B cell (primary cell): ENCODE measurements around the gene SCOC. TPM values are rescaled to one million over a fixed set of nuclear protein-coding genes. Genes with fewer than 3 reads are reported as not detected.
A peak's percentile ranks its signal among the peaks of the same experiment; 100 is the strongest.

Experiments
- ATAC-seq: fragments of 200-7000 bp; cut with Tn5 transposase; one replicate; pipeline ENCODE4 v1.10.0; 2021; ENCODE audit warnings: low read depth, mild to moderate bottlenecking, moderate number of reproducible peaks, moderate library complexity
- CTCF ChIA-PET: fragments of 350-600 bp; sonication (Branson Sonifier 250); formaldehyde crosslinking; loops from one replicate; lab custom pipeline; 2021; ENCODE audit warnings: antibody characterized with exemption, inconsistent platforms; lab: Charles Lee
- POLR2A ChIA-PET: fragments of 350-600 bp; sonication (Branson Sonifier 250); formaldehyde crosslinking; loops from one replicate; lab custom pipeline; 2021; ENCODE audit warnings: antibody characterized with exemption; lab: Charles Lee
- DNase-seq: peaks from one replicate; pipeline ENCODE4 v3.0.0; 2013
- H2AFZ ChIP-seq: 2 replicates; pipeline ENCODE4 v1.6.1; 2012; ENCODE audit warnings: mild to moderate bottlenecking, low read depth, low read length; ENCODE audit not compliant: insufficient read depth, poor library complexity, severe bottlenecking
- H3K27ac ChIP-seq, 2 donors: 1 replicate in 1 of 2; 2 replicates in 1 of 2; pipeline ENCODE4 v1.5.1; 2012 to 2013; ENCODE audit warnings: low read length in 2 of 2, mild to moderate bottlenecking in 2 of 2, moderate library complexity in 1 of 2
- H3K27me3 ChIP-seq, 4 experiments: fragments of 200-600 bp in 1 of 4; sonication (generic) in 1 of 4; replicated peaks in 1 of 4; 1 replicate in 2 of 4; 2 replicates in 2 of 4; pipeline versions ENCODE4 v1.6.1 to v1.7.0; 2013 to 2016; ENCODE audit warnings: low read length in 3 of 4, mild to moderate bottlenecking in 2 of 4, mixed read lengths in 1 of 4, moderate library complexity in 1 of 4; ENCODE audit not compliant: insufficient read depth in 4 of 4, control insufficient read depth in 3 of 4; ENCODE audit errors: control extremely low read depth in 1 of 4
- H3K36me3 ChIP-seq, 2 experiments: replicated peaks in 1 of 2; 1 replicate in 1 of 2; 2 replicates in 1 of 2; pipeline versions ENCODE4 v1.6.1 to v1.7.1; 2013; ENCODE audit warnings: low read length in 1 of 2; ENCODE audit not compliant: insufficient read depth in 2 of 2, control insufficient read depth in 1 of 2; ENCODE audit errors: control extremely low read depth in 1 of 2, extremely low read depth in 1 of 2
- H3K4me1 ChIP-seq, 2 donors: fragments of 200-600 bp in 1 of 2; sonication (generic) in 1 of 2; 1 replicate in 1 of 2; 2 replicates in 1 of 2; pipeline versions ENCODE4 v1.5.1 to v1.6.1; 2013 to 2017; ENCODE audit warnings: low read length in 2 of 2; ENCODE audit not compliant: control insufficient read depth in 2 of 2, insufficient read depth in 2 of 2
- H3K4me2 ChIP-seq: replicated peaks from 2 replicates; pipeline ENCODE3; 2012; ENCODE audit warnings: mild to moderate bottlenecking, low read depth, low read length; ENCODE audit not compliant: poor library complexity, severe bottlenecking
- H3K4me3 ChIP-seq, 5 experiments: fragments of 200-600 bp in 1 of 5; sonication (generic) in 1 of 5; 1 replicate in 3 of 5; 2 replicates in 2 of 5; pipeline versions ENCODE4 v1.5.1 to v1.7.0; 2011 to 2016; ENCODE audit warnings: low read length in 4 of 5, mild to moderate bottlenecking in 4 of 5, low read depth in 2 of 5, control low read depth in 1 of 5, moderate library complexity in 1 of 5; ENCODE audit not compliant: insufficient read depth in 1 of 5; ENCODE audit errors: control extremely low read depth in 1 of 5, extremely low read depth in 1 of 5
- H3K79me2 ChIP-seq: fragments of 200-600 bp; sonication (generic); one replicate; pipeline ENCODE4 v1.6.0; 2016; ENCODE audit warnings: low read length; ENCODE audit not compliant: control insufficient read depth, insufficient read depth
- H3K9ac ChIP-seq: fragments of 200-600 bp; sonication (generic); 2 replicates; pipeline ENCODE4 v1.6.1; 2017; ENCODE audit warnings: mild to moderate bottlenecking, low read length, moderate library complexity
- H3K9me3 ChIP-seq, 3 donors: one replicate each; pipeline versions ENCODE4 v1.6.1 to v1.7.1; 2013; ENCODE audit warnings: low read length in 2 of 3; ENCODE audit not compliant: control insufficient read depth in 2 of 3, insufficient read depth in 1 of 3; ENCODE audit errors: control extremely low read depth in 1 of 3
- H4K20me1 ChIP-seq: 2 replicates; pipeline ENCODE4 v1.6.0; 2012; ENCODE audit warnings: mild to moderate bottlenecking, low read length; ENCODE audit not compliant: insufficient read depth, control insufficient read depth, poor library complexity, severe bottlenecking
- H3K27ac Mint-ChIP-seq: one replicate; pipeline ENCODE4 v1.8.0; 2021; ENCODE audit warnings: mixed read lengths
- H3K27me3 Mint-ChIP-seq: one replicate; pipeline ENCODE4 v1.8.0; 2021; ENCODE audit warnings: mixed read lengths
- H3K4me1 Mint-ChIP-seq: one replicate; pipeline ENCODE4 v1.8.0; 2021; ENCODE audit warnings: mixed read lengths
- H3K4me3 Mint-ChIP-seq: one replicate; pipeline ENCODE4 v1.8.0; 2021; ENCODE audit warnings: mixed read lengths
- H3K9me3 Mint-ChIP-seq: one replicate; pipeline ENCODE4 v1.8.0; 2022; ENCODE audit warnings: mixed read lengths; ENCODE audit not compliant: insufficient read depth
- CTCF ChIP-seq: fragments of 200-600 bp; IDR thresholded peaks from one replicate; pipeline ENCODE4 v1.8.0; 2022; ENCODE audit warnings: antibody characterized with exemption, mild to moderate bottlenecking
- EZH2 ChIP-seq: IDR thresholded peaks from 2 replicates; pipeline ENCODE4 v1.6.1; 2012; ENCODE audit warnings: borderline replicate concordance, low read depth, mild to moderate bottlenecking, moderate library complexity, low read length; ENCODE audit not compliant: insufficient read depth, poor library complexity, severe bottlenecking
- WGBS: methylation state at CpG from one replicate; pipeline ENCODE4 v1.1.5; 2013; ENCODE audit warnings: missing lambda C conversion rate; ENCODE audit not compliant: insufficient coverage; 5-methylcytosine and 5-hydroxymethylcytosine counted together
- intact Hi-C: fragments of 100-400 bp; cut with micrococcal nuclease; formaldehyde crosslinking; loops from one replicate; pipeline ENCODE4 v1.10.0; 2022
- polyA plus RNA-seq: library from polyadenylated mRNA; depleted of rRNA; stranded (reverse); fragments of >200 nt; gene quantifications from 2 replicates; pipeline ENCODE4 v1.2.3, GENCODE V29; 2012
- total RNA-seq, 2 donors: library from RNA; stranded (reverse); fragments of 120-200 nt in 1 of 2; gene quantifications; 1 replicate in 1 of 2; 2 replicates in 1 of 2; pipeline versions ENCODE4 v1.2.3 to v1.2.4, GENCODE V29; 2013 to 2022

SCOC gene
- total and polyA plus RNA-seq, 2 donors (not counting 1 experiment from before 2014, with no cell fraction given), result 4.6 to 18.4 TPM

DNA sequence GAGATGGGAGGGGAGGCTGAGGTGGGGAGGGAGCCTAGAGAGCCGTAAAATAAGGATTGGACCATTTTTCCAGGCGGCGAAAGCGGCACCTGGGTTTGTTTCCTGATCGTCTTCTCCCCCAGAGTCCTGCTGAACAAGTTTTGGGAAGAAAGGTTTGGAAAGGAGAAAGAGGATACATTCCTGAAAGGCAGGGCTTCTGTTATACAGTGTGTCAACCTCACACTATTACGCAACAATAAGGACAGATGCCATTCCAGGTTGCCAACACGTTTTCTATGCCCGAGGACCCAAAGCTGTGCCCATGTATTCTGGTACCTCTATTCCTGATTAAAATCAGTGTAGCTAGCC, 658 bp downstream of the SCOC start:
- whole genome bisulfite sequencing, result 23% methylated on average over 8 of the region's 8 CpGs
- Histone ChIP-seq H3K4me2 (peak overlapping the region; percentile 95), H3K9ac (peak overlapping the region; percentile 74), H3K36me3 (no peaks in the 10 kb centered on the region), H3K27me3 (no peaks in the 10 kb centered on the region), H3K4me1 (peaks cover 14 to 16% of the 10 kb centered on the region in 2 donors), H3K27ac (peak overlapping the region; percentile 74 to 86), H3K79me2 (peaks cover 44% of the 10 kb centered on the region), H3K9me3 (no peaks in the 10 kb centered on the region), H4K20me1 (peaks cover 14% of the 10 kb centered on the region), H3K4me3 (peak overlapping the region; percentile 54 to 98 (median 78)), H2AFZ (peak overlapping the region; percentile 82)
- peak overlapping the region; percentile 86 for H3K4me3 Mint-ChIP-seq
- TF ChIP-seq CTCF (no peak), EZH2 (no peak)
- H3K9me3 Mint-ChIP-seq, result no peaks in the 10 kb centered on the region
- peak overlapping the region; percentile 64 for H3K27ac Mint-ChIP-seq
- DNase-seq (no peak), ATAC-seq (no peak)
- H3K27me3 Mint-ChIP-seq, result no peaks in the 10 kb centered on the region
- CTCF ChIA-PET, result interaction anchor here (1.0 to 5.3 kb wide), 7 partner anchors 9 to 514 kb away, joined by 4 to 76 read pairs (median 6); partner anchors contain the start of gene ELMOD2
- peaks cover 25% of the 10 kb centered on the region for H3K4me1 Mint-ChIP-seq
- POLR2A ChIA-PET, result no interaction called here
- intact Hi-C loops, result loop anchor here (5.0 to 10.0 kb wide), 3 partner anchors 222 to 922 kb away; partner anchors contain the start of genes MAML3, RAB33B and TBC1D9

GRCh38 chr4:140382732-140383131, 9.3 kb downstream of the SCOC start:
- H3K9me3 ChIP-seq, result no peaks in the 10 kb centered on the region
- H2AFZ ChIP-seq, result no peak overlapping the region
- ChIA-PET CTCF (interaction anchor here (0.6 to 2.5 kb wide), 3 partner anchors 8 to 374 kb away, joined by 4 to 11 read pairs (median 4); no protein-coding TSS in a partner anchor), POLR2A (no interaction called here)
- no peak for ATAC-seq
- H3K4me1 ChIP-seq, result no peaks in the 10 kb centered on the region
- TF ChIP-seq CTCF (no peak), EZH2 (no peak)
- Mint-ChIP-seq H3K4me3 (no peak overlapping the region), H3K27ac (no peak overlapping the region), H3K9me3 (no peaks in the 10 kb centered on the region), H3K4me1 (no peaks in the 10 kb centered on the region), H3K27me3 (no peaks in the 10 kb centered on the region)
- no peaks in the 10 kb centered on the region for H3K36me3 ChIP-seq
- H3K79me2 ChIP-seq, result peaks cover 3% of the 10 kb centered on the region
- H3K27ac ChIP-seq, result no peak overlapping the region
- no peak overlapping the region for H3K4me3 ChIP-seq
- H3K9ac ChIP-seq, result no peak overlapping the region
- intact Hi-C loops, result no loop called here
- no peak for DNase-seq
- H3K27me3 ChIP-seq, result no peaks in the 10 kb centered on the region
- H4K20me1 ChIP-seq, result peaks cover 6% of the 10 kb centered on the region
- H3K4me2 ChIP-seq, result no peak overlapping the region
